Prostate gland (tissue), 2 donors: ENCODE results near the gene SH2D6. TPM values are rescaled to one million over a fixed set of nuclear protein-coding genes. Genes with fewer than 3 reads are reported as not detected.
"Not testable (repeated sequence)": the region's sequence is repeated elsewhere in the genome, so short reads cannot be mapped to it uniquely, and the experiment has no call there.

Experiments
- DNase-seq: peaks from one replicate; pipeline ENCODE4 v3.0.0-alpha.2; 2019; ENCODE audit warnings: low spot score
- H3K27ac ChIP-seq, 2 donors: fragments of 200-600 bp; sonication (generic); 2 replicates each; pipeline ENCODE4 v1.5.1; 2017 to 2019
- H3K27me3 ChIP-seq: fragments of 200-600 bp; sonication (generic); replicated peaks from 2 replicates; pipeline ENCODE4 v1.5.1; 2019; ENCODE audit not compliant: insufficient read depth
- H3K36me3 ChIP-seq, 2 donors: fragments of 200-600 bp; sonication (generic); 1 replicate in 1 of 2; 2 replicates in 1 of 2; pipeline versions ENCODE4 v1.5.1 to v1.8.1; 2017 to 2019
- H3K4me1 ChIP-seq: fragments of 200-600 bp; sonication (generic); replicated peaks from 2 replicates; pipeline ENCODE4 v1.5.1; 2019
- H3K4me3 ChIP-seq, 2 donors: fragments of 200-600 bp; sonication (generic); 2 replicates each; pipeline ENCODE4 v1.5.1; 2017 to 2019
- H3K9me3 ChIP-seq: fragments of 200-600 bp; sonication (generic); 2 replicates; pipeline ENCODE4 v1.5.1; 2017
- POLR2A ChIP-seq: fragments of 450-650 bp; IDR thresholded peaks from one replicate; pipeline ENCODE4 v1.6.1; 2016; ENCODE audit warnings: antibody characterized with exemption, mild to moderate bottlenecking
- POLR2AphosphoS5 ChIP-seq: sonication (generic); formaldehyde crosslinking; IDR thresholded peaks from one replicate; pipeline ENCODE4 v1.6.1; 2017; ENCODE audit warnings: antibody characterized with exemption
- WGBS: methylation state at CpG from one replicate; pipeline ENCODE4 v1.1.5; 2018; 5-methylcytosine and 5-hydroxymethylcytosine counted together
- intact Hi-C: fragments of 100-400 bp; cut with DNase I; formaldehyde crosslinking; loops from one replicate; pipeline ENCODE4 v1.14.2; 2022
- total RNA-seq, 2 donors: library from RNA; depleted of rRNA; stranded (reverse); fragments of >200 nt; gene quantifications; one replicate each; pipeline ENCODE4 v1.1.0, GENCODE V29; 2016
- TF ChIP-seq, protein P1 (sequence below), 4 experiments: fragments of 200-600 bp in 2 of 4; fragments of 450-650 bp in 2 of 4; sonication (generic) in 2 of 4; IDR thresholded peaks; 1 replicate in 3 of 4; 2 replicates in 1 of 4; pipeline ENCODE4 v1.5.1; 2016 to 2019; ENCODE audit warnings: antibody characterized with exemption in 4 of 4, mild to moderate bottlenecking in 2 of 4, moderate library complexity in 2 of 4

The SH2D6 gene
- total RNA-seq, 2 donors from 2014 or later: 0.23 to 1.8 TPM

GRCh38 chr2:85376291-85377065 is 42.0 kb upstream of the SH2D6 start:
- WGBS: 90% methylated on average over 5 of the region's 5 CpGs
- TF ChIP-seq, protein P1, sequence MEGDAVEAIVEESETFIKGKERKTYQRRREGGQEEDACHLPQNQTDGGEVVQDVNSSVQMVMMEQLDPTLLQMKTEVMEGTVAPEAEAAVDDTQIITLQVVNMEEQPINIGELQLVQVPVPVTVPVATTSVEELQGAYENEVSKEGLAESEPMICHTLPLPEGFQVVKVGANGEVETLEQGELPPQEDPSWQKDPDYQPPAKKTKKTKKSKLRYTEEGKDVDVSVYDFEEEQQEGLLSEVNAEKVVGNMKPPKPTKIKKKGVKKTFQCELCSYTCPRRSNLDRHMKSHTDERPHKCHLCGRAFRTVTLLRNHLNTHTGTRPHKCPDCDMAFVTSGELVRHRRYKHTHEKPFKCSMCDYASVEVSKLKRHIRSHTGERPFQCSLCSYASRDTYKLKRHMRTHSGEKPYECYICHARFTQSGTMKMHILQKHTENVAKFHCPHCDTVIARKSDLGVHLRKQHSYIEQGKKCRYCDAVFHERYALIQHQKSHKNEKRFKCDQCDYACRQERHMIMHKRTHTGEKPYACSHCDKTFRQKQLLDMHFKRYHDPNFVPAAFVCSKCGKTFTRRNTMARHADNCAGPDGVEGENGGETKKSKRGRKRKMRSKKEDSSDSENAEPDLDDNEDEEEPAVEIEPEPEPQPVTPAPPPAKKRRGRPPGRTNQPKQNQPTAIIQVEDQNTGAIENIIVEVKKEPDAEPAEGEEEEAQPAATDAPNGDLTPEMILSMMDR (IDR thresholded peaks at IDR 0.05): no peak
- TF ChIP-seq POLR2AphosphoS5 (no peak), POLR2A (no peak)

DNA sequence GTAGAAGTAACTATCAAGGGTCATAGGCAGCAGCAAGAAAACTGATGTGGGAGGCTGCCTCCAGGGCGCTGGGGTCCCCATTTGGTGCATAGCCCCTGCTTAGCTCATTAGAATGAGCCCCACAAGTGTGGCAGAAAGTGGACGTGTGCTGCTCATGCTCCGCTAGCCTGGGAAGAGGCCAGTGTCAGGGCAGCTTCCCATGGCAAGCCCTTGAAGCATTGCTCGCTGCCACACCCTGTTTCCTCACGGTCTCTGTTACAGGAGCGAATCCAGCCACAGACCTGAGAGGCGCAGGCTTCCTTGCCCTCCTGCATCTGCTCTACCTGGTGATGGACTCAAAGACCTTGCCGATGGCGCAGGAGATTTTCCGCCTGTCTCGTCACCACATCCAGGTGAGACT is 41.4 kb upstream of the SH2D6 start:
- no peaks in the 10 kb centered on the region for H3K27me3 ChIP-seq
- H3K4me1 ChIP-seq: no peaks in the 10 kb centered on the region
- TF ChIP-seq POLR2AphosphoS5 (no peak), POLR2A (no peak)
- TF ChIP-seq, protein P1 (IDR thresholded peaks at IDR 0.05): no peak
- H3K27ac ChIP-seq: no peak overlapping the region
- no peaks in the 10 kb centered on the region for H3K36me3 ChIP-seq
- 94% methylated on average over 10 of the region's 11 CpGs for WGBS
- H3K4me3 ChIP-seq: no peak overlapping the region
- no peak for DNase-seq
- intact Hi-C loops: no loop called here
- no peaks in the 10 kb centered on the region for H3K9me3 ChIP-seq

More at GRCh38 chr2:85376291-85377065, 42.0 kb upstream of the SH2D6 start:
- Histone ChIP-seq H3K36me3 (no peaks in the 10 kb centered on the region), H3K4me3 (no peak overlapping the region), H3K4me1 (no peaks in the 10 kb centered on the region), H3K27ac (no peak overlapping the region), H3K9me3 (no peaks in the 10 kb centered on the region), H3K27me3 (no peaks in the 10 kb centered on the region)
- no peak for DNase-seq
- intact Hi-C loops: no loop called here

DNA sequence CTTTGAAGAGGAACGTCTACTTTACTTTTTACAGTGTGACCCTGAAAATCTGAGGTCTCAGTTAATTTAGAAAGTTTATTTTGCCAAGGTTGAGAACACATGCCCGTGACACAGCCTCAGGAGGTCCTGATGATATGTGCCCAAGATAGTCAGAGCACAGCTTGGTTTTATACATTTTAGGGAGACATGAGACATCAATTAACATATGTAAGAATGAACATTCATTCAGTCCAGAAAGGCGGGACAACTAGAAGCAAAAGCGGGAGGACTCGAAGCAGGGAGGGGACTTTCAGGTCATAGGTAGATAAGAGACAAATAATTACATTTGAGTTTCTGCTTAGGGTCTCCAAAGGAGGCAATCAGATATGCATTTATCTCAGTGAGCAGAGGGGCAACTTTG is 40.3 kb upstream of the SH2D6 start:
- no peaks in the 10 kb centered on the region for H3K9me3 ChIP-seq
- no peaks in the 10 kb centered on the region for H3K36me3 ChIP-seq
- H3K4me1 ChIP-seq: no peaks in the 10 kb centered on the region
- no peaks in the 10 kb centered on the region for H3K27me3 ChIP-seq
- intact Hi-C loops: no loop called here
- H3K4me3 ChIP-seq: no peak overlapping the region
- WGBS: 66% methylated on average over 5 of the region's 5 CpGs
- TF ChIP-seq POLR2AphosphoS5: no peak
- no peak for TF ChIP-seq POLR2A
- TF ChIP-seq, protein P1 (IDR thresholded peaks at IDR 0.05): no peak
- no peak overlapping the region for H3K27ac ChIP-seq
- no peak for DNase-seq

- Histone ChIP-seq H3K27me3 (no peaks in the 10 kb centered on the region), H3K9me3 (no peaks in the 10 kb centered on the region), H3K36me3 (no peaks in the 10 kb centered on the region), H3K27ac (no peak overlapping the region), H3K4me1 (no peaks in the 10 kb centered on the region), H3K4me3 (no peak overlapping the region)
- TF ChIP-seq, protein P1 (IDR thresholded peaks at IDR 0.05): no peak
- TF ChIP-seq POLR2A (no peak), POLR2AphosphoS5 (no peak)
- intact Hi-C loops: no loop called here
- no peak for DNase-seq
- WGBS: 72% methylated on average over 1 of the region's 1 CpG
Observed at GRCh38 chr2:85380048-85380447, 38.5 kb upstream of the SH2D6 start.

DNA sequence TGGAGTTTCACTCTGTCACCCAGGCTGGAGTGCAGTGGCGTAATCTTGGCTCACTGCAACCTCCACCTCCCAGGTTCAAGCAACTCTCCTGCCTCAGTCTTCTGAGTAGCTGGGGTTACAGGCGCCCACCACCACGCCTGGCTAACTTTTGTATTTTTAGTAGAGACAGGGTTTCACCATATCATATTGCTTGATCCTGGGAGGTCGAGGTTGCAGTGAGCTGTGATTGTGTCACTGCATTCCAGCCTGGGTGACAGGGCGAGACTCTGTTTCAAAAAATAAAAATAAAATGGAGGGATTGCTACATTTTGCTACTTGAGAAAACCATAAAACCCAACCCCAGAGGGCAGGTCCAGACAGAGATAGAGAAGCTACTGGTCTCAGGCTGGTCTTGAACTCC is 35.4 kb upstream of the SH2D6 start:
- H3K4me3 ChIP-seq, intact Hi-C loops: not testable (repeated sequence)

More for the DNA sequence above, 35.4 kb upstream of the SH2D6 start:
- not testable (repeated sequence) for H3K27me3 ChIP-seq, H3K27ac ChIP-seq, H3K36me3 ChIP-seq, DNase-seq, H3K9me3 ChIP-seq, H3K4me1 ChIP-seq
- WGBS: 88% methylated on average over 5 of the region's 5 CpGs
